HepG2 (cell line): ENCODE measurements around the gene MGMT. TPM values are rescaled to one million over a fixed set of nuclear protein-coding genes. Genes with fewer than 3 reads are reported as not detected.

Experiments used
- ATAC-seq: fragments of 200-7000 bp; cut with Tn5 transposase; 3 replicates; pipeline ENCODE4 v1.9.1; 2020; ENCODE audit warnings: mild to moderate bottlenecking, moderate library complexity
- BruUV-seq: library from RNA; stranded (reverse); fragments of 400-500 nt; replicated peaks from 2 replicates; lab custom pipeline; 2021; lab: Mats Ljungman, UMichigan
- CTCF ChIA-PET: fragments of 300-600 bp; formaldehyde crosslinking; extraction: SDS; loops from one replicate; lab custom pipeline; 2021; ENCODE audit warnings: low total read pairs, inconsistent platforms, low intra/inter-chr PET ratio; lab: Yijun Ruan, JAX
- POLR2A ChIA-PET: fragments of 350-600 bp; sonication (Branson Sonifier 250); formaldehyde crosslinking; loops from one replicate; lab custom pipeline; 2020; ENCODE audit warnings: antibody characterized with exemption, inconsistent platforms; lab: Yijun Ruan, JAX
- DNase-seq: peaks from one replicate; pipeline ENCODE4 v3.0.0-alpha.2; 2015; ENCODE audit warnings: low spot score
- FAIRE-seq: peaks from 3 replicates; lab custom pipeline; 2011; peaks lifted over from hg19 to GRCh38; lab: Jason Lieb, UNC
- H2AFZ ChIP-seq: one replicate; pipeline ENCODE4 v1.6.1; 2011; ENCODE audit warnings: low read length, inconsistent platforms
- H3K27ac ChIP-seq: fragments of 300-600 bp; 3 replicates; pipeline ENCODE4 v1.8.0; 2011; ENCODE audit warnings: mixed run types, mild to moderate bottlenecking, mixed read lengths, low read length, inconsistent platforms; ENCODE audit not compliant: insufficient read depth; ENCODE audit errors: extremely low read length
- H3K27me3 ChIP-seq, 2 experiments: fragments of 200-600 bp in 1 of 2; 2 replicates in 1 of 2; 3 replicates in 1 of 2; pipeline versions ENCODE4 v1.6.0 to v1.8.0; 2011; ENCODE audit warnings: low read length in 2 of 2, mild to moderate bottlenecking in 2 of 2, moderate library complexity in 2 of 2, inconsistent platforms in 1 of 2; ENCODE audit not compliant: insufficient read depth in 2 of 2, control insufficient read depth in 1 of 2
- H3K36me3 ChIP-seq, 2 experiments: fragments of 200-600 bp in 1 of 2; replicated peaks in 1 of 2; 2 replicates in 1 of 2; 3 replicates in 1 of 2; pipeline versions ENCODE4 v1.5.1 to v1.8.0; 2011; ENCODE audit warnings: low read length in 2 of 2, inconsistent platforms in 1 of 2; ENCODE audit not compliant: insufficient read depth in 2 of 2, control insufficient read depth in 1 of 2
- H3K4me1 ChIP-seq: 2 replicates; pipeline ENCODE4 v1.5.1; 2012; ENCODE audit warnings: low read length, inconsistent platforms; ENCODE audit not compliant: insufficient read depth
- H3K4me2 ChIP-seq: 2 replicates; pipeline ENCODE4 v1.6.0; 2011; ENCODE audit warnings: low read depth, low read length, inconsistent platforms
- H3K4me3 ChIP-seq, 3 experiments: fragments of 200-600 bp in 1 of 3; sonication (generic), shearing (Covaris generic) in 1 of 3; replicated peaks in 1 of 3; 2 replicates each; pipeline ENCODE4 v1.5.1; 2011 to 2016; ENCODE audit warnings: low read length in 3 of 3, inconsistent platforms in 2 of 3, low read depth in 2 of 3, mild to moderate bottlenecking in 2 of 3, control low read depth in 1 of 3, mixed read lengths in 1 of 3; ENCODE audit not compliant: insufficient read depth in 1 of 3
- H3K79me2 ChIP-seq: one replicate; pipeline ENCODE4 v1.6.1; 2011; ENCODE audit warnings: low read length, inconsistent platforms; ENCODE audit not compliant: insufficient read depth
- H3K9ac ChIP-seq: 2 replicates; pipeline ENCODE4 v1.6.0; 2011; ENCODE audit warnings: mild to moderate bottlenecking, low read depth, low read length, inconsistent platforms; ENCODE audit not compliant: insufficient read depth
- H3K9me3 ChIP-seq: 2 replicates; pipeline ENCODE4 v1.5.1; 2012; ENCODE audit warnings: mild to moderate bottlenecking, low read length
- H4K20me1 ChIP-seq: 2 replicates; pipeline ENCODE4 v1.6.0; 2011; ENCODE audit warnings: inconsistent platforms, mild to moderate bottlenecking, low read length, moderate library complexity; ENCODE audit not compliant: insufficient read depth
- CEBPZ ChIP-seq: IDR thresholded peaks from 2 replicates; pipeline ENCODE4 v1.6.1; 2012; ENCODE audit warnings: low read length, improper control_type of control experiment
- NPAS2 ChIP-seq: sonication (generic); formaldehyde crosslinking; IDR thresholded peaks from 2 replicates; pipeline ENCODE4 v1.8.0; 2022; ENCODE audit warnings: mild to moderate bottlenecking, missing genetic modification reagents, borderline replicate concordance
- TAF15 ChIP-seq: fragments of 200-400 bp; formaldehyde crosslinking; IDR thresholded peaks from one replicate; pipeline ENCODE4 v1.6.1; 2018; ENCODE audit warnings: mild to moderate bottlenecking, low read depth, low read length; ENCODE audit not compliant: poor library complexity, severe bottlenecking
- ZBTB7A ChIP-seq: sonication (generic); formaldehyde crosslinking; IDR thresholded peaks from 2 replicates; pipeline ENCODE4 v1.8.0; 2022; ENCODE audit warnings: mild to moderate bottlenecking, missing genetic modification reagents
- ZNF567 ChIP-seq: sonication (generic); formaldehyde crosslinking; IDR thresholded peaks from 2 replicates; pipeline ENCODE4 v1.8.1; 2023; ENCODE audit warnings: mild to moderate bottlenecking, missing genetic modification reagents, borderline replicate concordance
- ZNF598 ChIP-seq: sonication (generic); formaldehyde crosslinking; IDR thresholded peaks from 2 replicates; pipeline ENCODE4 v1.5.1; 2020; ENCODE audit warnings: mild to moderate bottlenecking, missing genetic modification reagents, borderline replicate concordance
- WGBS: methylation state at CpG from one replicate; pipeline ENCODE4 v1.1.6; 2017; ENCODE audit warnings: low lambda C conversion rate; 5-methylcytosine and 5-hydroxymethylcytosine counted together
- in situ Hi-C: cut with HindIII; loops from 2 replicates; pipeline ENCODE4 v1.10.0; 2017; ENCODE audit warnings: low pct_unique_long_range_greater_than_20kb; ENCODE audit not compliant: extremely low pct_ligation_motif_present
- intact Hi-C: fragments of 100-400 bp; cut with micrococcal nuclease; formaldehyde crosslinking; loops from one replicate; pipeline ENCODE4 v1.10.0; 2022; ENCODE audit not compliant: unreplicated experiment
- polyA plus RNA-seq, 8 experiments: library from polyadenylated mRNA; depleted of rRNA in 3 of 8; stranded (reverse) in 7 of 8; unstranded in 1 of 8; fragments of >200 nt; fragmentation: Illumina TruSeq in 4 of 8; extraction: Trizol in 4 of 8; gene quantifications; 2 replicates each; pipeline versions ENCODE4 v1.2.1 to v1.2.3, GENCODE V29; 2011 to 2016; ENCODE audit warnings: low read depth in 4 of 8, missing spikeins in 1 of 8, mixed read lengths in 1 of 8; ENCODE audit not compliant: insufficient read depth in 1 of 8
- total RNA-seq, 5 experiments: library from RNA; depleted of rRNA; stranded (reverse); fragments of >200 nt; fragmentation: Illumina TruSeq; extraction: Trizol; gene quantifications; 2 replicates each; pipeline ENCODE4 v1.2.3, GENCODE V29; 2016; ENCODE audit warnings: low read depth in 1 of 5

The MGMT gene
- total and polyA plus RNA-seq, 2 of the 13 experiments (the other 11 are each of a cell fraction or from before 2014, with no cell fraction given) = 12.0 to 19.5 TPM

DNA sequence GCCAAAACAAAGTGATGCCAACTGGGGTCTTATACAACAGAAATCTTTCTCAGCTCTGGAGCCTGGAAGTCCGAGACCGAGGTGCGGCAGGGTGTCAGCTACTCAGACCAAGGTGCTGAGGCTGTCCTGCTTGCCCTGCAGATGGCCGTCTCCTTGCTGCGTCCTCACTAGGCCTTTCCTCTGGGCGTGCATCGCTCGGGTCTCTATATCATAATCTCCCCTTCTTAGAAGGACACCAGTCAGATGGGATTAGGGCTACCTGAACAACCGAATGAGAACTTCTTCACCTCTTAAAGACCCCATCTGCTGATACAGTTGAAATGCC lies 252.3 kb downstream of the MGMT start:
- no peak overlapping the region for H3K27ac ChIP-seq
- no peak for DNase-seq
- H4K20me1 ChIP-seq = no peaks in the 10 kb centered on the region
- no TSS peak for BruUV-seq
- no peak overlapping the region for H3K4me3 ChIP-seq
- FAIRE-seq = no peak
- 95% methylated on average over 9 of the region's 9 CpGs for WGBS
- ChIA-PET POLR2A (no interaction called here), CTCF (no interaction called here)
- peaks cover 4% of the 10 kb centered on the region; the same call in 1 of the 2 replicates for H3K9me3 ChIP-seq
- no peak overlapping the region for H3K9ac ChIP-seq
- in situ Hi-C loops = no loop called here
- H3K4me1 ChIP-seq = peaks cover 9% of the 10 kb centered on the region; the same call in 1 of the 2 replicates
- no peaks in the 10 kb centered on the region for H3K36me3 ChIP-seq
- H2AFZ ChIP-seq = no peak overlapping the region
- H3K4me2 ChIP-seq = no peak overlapping the region
- intact Hi-C loops = no loop called here
- H3K27me3 ChIP-seq = no peaks in the 10 kb centered on the region
- TF ChIP-seq ZNF567 (no peak), CEBPZ (no peak), ZBTB7A (no peak), TAF15 (no peak), NPAS2 (CRISPR knock-in tag) (no peak), ZNF598 (no peak)
- no peaks in the 10 kb centered on the region for H3K79me2 ChIP-seq
- ATAC-seq = no peak
